PFSK-1 (cell line): Measurements from ENCODE around the gene POLR2A.

Experiments used
- FOXP2 ChIP-seq: optimal IDR thresholded peaks from 2 replicates; pipeline ENCODE3; 2011; ENCODE audit warnings: borderline replicate concordance, control low read depth, inconsistent platforms; ENCODE audit not compliant: insufficient read depth; ENCODE audit errors: extremely low read length, extremely low read depth
- POLR2AphosphoS5 ChIP-seq: IDR thresholded peaks from 2 replicates; pipeline ENCODE4 v1.6.1; 2012; ENCODE audit warnings: low read depth, mild to moderate bottlenecking, control low read depth, low read length, moderate library complexity
- REST ChIP-seq, 2 experiments: IDR thresholded peaks; 2 replicates each; pipeline versions ENCODE4 v1.6.1 to v1.8.0; 2011 to 2012; ENCODE audit warnings: low read depth in 2 of 2, low read length in 2 of 2, control low read depth in 1 of 2, inconsistent platforms in 1 of 2, mild to moderate bottlenecking in 1 of 2, moderate library complexity in 1 of 2; ENCODE audit not compliant: insufficient read depth in 1 of 2
- SIN3A ChIP-seq: IDR thresholded peaks from 2 replicates; pipeline ENCODE4 v1.6.1; 2012; ENCODE audit warnings: mild to moderate bottlenecking, low read length, moderate library complexity, borderline replicate concordance; ENCODE audit not compliant: insufficient read depth
- TAF1 ChIP-seq: IDR thresholded peaks from 2 replicates; pipeline ENCODE4 v1.6.1; 2012; ENCODE audit warnings: low read length, control low read depth, borderline replicate concordance; ENCODE audit not compliant: insufficient read depth

The POLR2A gene

GRCh38 chr17:7509937-7510336, 25.8 kb downstream of the POLR2A start:
- TF ChIP-seq POLR2AphosphoS5 (no peak), SIN3A (no peak), TAF1 (no peak), REST (IDR thresholded peaks at IDR 0.05; ENCODE audit: insufficient read depth in 1 of 2, low read depth in 2 of 2, low read length in 2 of 2) (no peak)

GRCh38 chr17:7511108-7511507, 26.9 kb downstream of the POLR2A start:
- TF ChIP-seq SIN3A (no peak), REST (IDR thresholded peaks at IDR 0.05; ENCODE audit: insufficient read depth in 1 of 2, low read depth in 2 of 2, low read length in 2 of 2) (no peak), POLR2AphosphoS5 (no peak), FOXP2 (no peak), TAF1 (no peak)

- TF ChIP-seq SIN3A (no peak), TAF1 (no peak), FOXP2 (no peak), POLR2AphosphoS5 (no peak), REST (IDR thresholded peaks at IDR 0.05; ENCODE audit: insufficient read depth in 1 of 2, low read depth in 2 of 2, low read length in 2 of 2) (no peak)
These were observed 27.9 kb downstream of the POLR2A start for GRCh38 chr17:7512105-7512504.

GRCh38 chr17:7512824-7513540, 28.8 kb downstream of the POLR2A start:
- TF ChIP-seq FOXP2: no peak

- TF ChIP-seq SIN3A (no peak), REST (IDR thresholded peaks at IDR 0.05; ENCODE audit: insufficient read depth in 1 of 2, low read depth in 2 of 2, low read length in 2 of 2) (no peak), FOXP2 (no peak), POLR2AphosphoS5 (no peak), TAF1 (no peak)
These were observed 29.8 kb downstream of the POLR2A start for GRCh38 chr17:7513850-7514419.
